GM19099 (cell line): Measurements from ENCODE around the gene SAMSN1.

ENCODE experiments used
- POLR2A ChIP-seq: IDR thresholded peaks from 3 replicates; pipeline ENCODE4 v1.6.1; 2011; ENCODE audit warnings: low read depth; ENCODE audit not compliant: insufficient read length; ENCODE audit errors: extremely low read depth

The SAMSN1 gene

GRCh38 chr21:14452727-14453241 lies 93.3 kb downstream of the SAMSN1 start:
- no peak for TF ChIP-seq POLR2A

- no peak for TF ChIP-seq POLR2A
Measured at GRCh38 chr21:14452031-14452726, 93.9 kb downstream of the SAMSN1 start.

- TF ChIP-seq POLR2A, result no peak
Measured at GRCh38 chr21:14451546-14451945, 94.6 kb downstream of the SAMSN1 start.

GRCh38 chr21:14448784-14449183 lies 97.3 kb downstream of the SAMSN1 start:
- no peak for TF ChIP-seq POLR2A

GRCh38 chr21:14438211-14438610 lies 107.9 kb downstream of the SAMSN1 start:
- no peak for TF ChIP-seq POLR2A

- TF ChIP-seq POLR2A, result no peak
Measured at GRCh38 chr21:14435423-14435822, 110.7 kb downstream of the SAMSN1 start.
